MM.1S (cell line): ENCODE data around the gene ADGRD2.

Source experiments
- EZH2phosphoT487 ChIP-seq: fragments of 300-600 bp; sonication (generic); IDR thresholded peaks from 2 replicates; pipeline ENCODE4 v1.6.1; 2018; ENCODE audit warnings: antibody characterized with exemption, low read length
- TF ChIP-seq, protein P1 (sequence below): fragments of 300-600 bp; sonication (generic); IDR thresholded peaks from 2 replicates; pipeline ENCODE4 v1.5.1; 2016; ENCODE audit warnings: antibody characterized with exemption, low read length, mixed read lengths

DNA sequence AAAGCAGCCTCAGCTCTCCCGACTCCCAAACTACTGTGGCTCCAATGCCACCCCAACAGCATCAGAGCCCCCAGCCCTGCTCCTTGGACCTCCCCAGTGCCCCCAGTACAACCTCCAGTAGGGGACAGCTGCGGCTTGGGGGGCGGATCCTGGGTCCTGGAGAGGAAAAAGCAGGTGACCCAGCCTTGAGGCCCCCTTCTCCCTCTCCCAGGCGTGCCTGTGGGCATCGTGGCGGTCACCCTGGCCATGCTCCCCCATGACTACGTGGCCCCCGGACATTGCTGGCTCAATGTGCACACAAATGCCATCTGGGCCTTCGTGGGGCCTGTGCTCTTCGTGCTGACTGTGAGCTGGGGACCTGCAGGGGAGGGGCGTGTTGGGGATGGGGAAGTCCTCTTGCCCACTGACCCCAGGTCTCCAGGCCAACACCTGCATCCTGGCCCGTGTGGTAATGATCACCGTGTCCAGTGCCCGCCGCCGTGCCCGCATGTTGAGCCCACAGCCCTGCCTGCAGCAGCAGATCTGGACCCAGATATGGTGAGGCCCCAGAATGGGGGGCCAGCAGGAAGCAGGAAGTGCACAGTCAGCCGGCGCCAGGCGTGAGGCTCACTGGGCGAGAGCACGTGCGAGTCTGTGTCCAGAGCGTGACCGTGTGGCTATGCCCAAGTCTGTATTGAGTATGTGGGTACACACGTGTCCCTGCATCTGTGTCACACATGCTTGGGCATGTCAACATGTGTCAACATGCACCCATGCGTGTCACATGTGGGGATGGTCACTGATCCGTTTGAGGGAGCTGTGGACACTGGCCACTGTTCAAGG, 19.0 kb downstream of the ADGRD2 start:
- TF ChIP-seq, protein P1, sequence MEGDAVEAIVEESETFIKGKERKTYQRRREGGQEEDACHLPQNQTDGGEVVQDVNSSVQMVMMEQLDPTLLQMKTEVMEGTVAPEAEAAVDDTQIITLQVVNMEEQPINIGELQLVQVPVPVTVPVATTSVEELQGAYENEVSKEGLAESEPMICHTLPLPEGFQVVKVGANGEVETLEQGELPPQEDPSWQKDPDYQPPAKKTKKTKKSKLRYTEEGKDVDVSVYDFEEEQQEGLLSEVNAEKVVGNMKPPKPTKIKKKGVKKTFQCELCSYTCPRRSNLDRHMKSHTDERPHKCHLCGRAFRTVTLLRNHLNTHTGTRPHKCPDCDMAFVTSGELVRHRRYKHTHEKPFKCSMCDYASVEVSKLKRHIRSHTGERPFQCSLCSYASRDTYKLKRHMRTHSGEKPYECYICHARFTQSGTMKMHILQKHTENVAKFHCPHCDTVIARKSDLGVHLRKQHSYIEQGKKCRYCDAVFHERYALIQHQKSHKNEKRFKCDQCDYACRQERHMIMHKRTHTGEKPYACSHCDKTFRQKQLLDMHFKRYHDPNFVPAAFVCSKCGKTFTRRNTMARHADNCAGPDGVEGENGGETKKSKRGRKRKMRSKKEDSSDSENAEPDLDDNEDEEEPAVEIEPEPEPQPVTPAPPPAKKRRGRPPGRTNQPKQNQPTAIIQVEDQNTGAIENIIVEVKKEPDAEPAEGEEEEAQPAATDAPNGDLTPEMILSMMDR, result no peak
- TF ChIP-seq EZH2phosphoT487, result no peak
